Measurements from ENCODE around the gene TSTD1.
"Not testable (repeated sequence)": the region's sequence is repeated elsewhere in the genome, so short reads cannot be mapped to it uniquely, and the experiment has no call there.

Gene TSTD1

DNA sequence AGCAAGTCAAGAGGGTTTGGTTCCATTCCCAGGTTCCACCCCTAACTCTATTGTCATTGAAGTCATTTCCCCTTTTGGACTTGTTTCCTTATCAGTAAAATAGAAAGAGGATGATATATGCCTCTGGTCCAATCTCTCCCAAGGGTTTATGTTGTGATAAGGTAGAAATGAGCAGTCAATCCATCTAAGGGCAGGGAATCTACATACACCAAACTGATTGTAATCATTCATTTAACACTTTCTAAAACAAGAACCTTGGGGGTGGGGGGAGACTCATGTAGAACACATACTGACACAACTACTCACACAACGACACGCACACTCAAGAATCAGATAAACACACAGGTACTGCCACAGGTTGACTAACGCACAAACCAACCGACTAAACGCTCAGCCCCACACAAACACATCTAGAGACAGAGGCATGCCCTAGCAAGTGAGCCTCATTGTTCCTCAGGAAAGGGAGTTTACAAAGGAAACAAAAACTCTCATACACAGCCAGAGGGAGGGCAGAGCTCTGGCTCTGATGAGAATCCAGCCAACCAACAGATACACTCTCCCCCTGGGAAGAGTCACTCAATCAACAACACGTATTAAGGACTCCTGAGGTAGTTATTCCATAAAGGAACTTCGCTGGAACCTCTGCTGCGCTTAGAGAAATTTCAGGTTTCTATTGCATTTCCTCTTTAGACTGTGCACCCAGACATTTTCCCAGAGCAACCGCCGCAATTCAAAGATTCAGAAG, 18.8 kb downstream of the TSTD1 start:
- no CpG with 5 or more reads among the region's 10 CpGs for WGBS (ENCODE audit: extremely low coverage, insufficient coverage, low lambda C conversion rate)
- Histone ChIP-seq H3K9ac (ENCODE audit: low read length) (peak overlapping the region; percentile 97), H3K4me3 (ENCODE audit: low read length) (peak overlapping the region; percentile 81), H2BK15ac (replicated peaks; ENCODE audit: low read depth) (no peak overlapping the region), H2BK120ac (ENCODE audit: low read depth, low read length) (no peak overlapping the region), H3K18ac (ENCODE audit: low read length) (peak overlapping the region; percentile 9), H3K56ac (ENCODE audit: low read length) (peak overlapping the region; percentile 97), H4K8ac (ENCODE audit: low read depth, low read length) (no peak overlapping the region), H2BK5ac (ENCODE audit: low read length) (peak overlapping the region; percentile 61), H4K5ac (ENCODE audit: low read length) (no peak overlapping the region), H3K27ac (ENCODE audit: low read depth, low read length) (peak overlapping the region; percentile 89), H3K79me1 (ENCODE audit: low read length) (peaks cover 5% of the 10 kb centered on the region), H3K4me1 (ENCODE audit: control insufficient read depth, low read depth, low read length) (peaks cover 11% of the 10 kb centered on the region), H3K79me2 (ENCODE audit: control insufficient read depth, insufficient read depth, low read length) (peaks cover 46% of the 10 kb centered on the region), H3K23ac (ENCODE audit: low read length) (peak overlapping the region; percentile 92), H3K27me3 (ENCODE audit: insufficient read depth, low read length, poor library complexity) (no peaks in the 10 kb centered on the region), H3K36me3 (ENCODE audit: control insufficient read depth, insufficient read depth, low read length) (no peaks in the 10 kb centered on the region), H3K4me2 (ENCODE audit: low read length) (peak overlapping the region; percentile 96), H2AK5ac (ENCODE audit: low read length) (peak overlapping the region; percentile 57), H3K4ac (ENCODE audit: low read depth, low read length) (peak overlapping the region; percentile 39)
- peak; percentile 71 for DNase-seq

DNA sequence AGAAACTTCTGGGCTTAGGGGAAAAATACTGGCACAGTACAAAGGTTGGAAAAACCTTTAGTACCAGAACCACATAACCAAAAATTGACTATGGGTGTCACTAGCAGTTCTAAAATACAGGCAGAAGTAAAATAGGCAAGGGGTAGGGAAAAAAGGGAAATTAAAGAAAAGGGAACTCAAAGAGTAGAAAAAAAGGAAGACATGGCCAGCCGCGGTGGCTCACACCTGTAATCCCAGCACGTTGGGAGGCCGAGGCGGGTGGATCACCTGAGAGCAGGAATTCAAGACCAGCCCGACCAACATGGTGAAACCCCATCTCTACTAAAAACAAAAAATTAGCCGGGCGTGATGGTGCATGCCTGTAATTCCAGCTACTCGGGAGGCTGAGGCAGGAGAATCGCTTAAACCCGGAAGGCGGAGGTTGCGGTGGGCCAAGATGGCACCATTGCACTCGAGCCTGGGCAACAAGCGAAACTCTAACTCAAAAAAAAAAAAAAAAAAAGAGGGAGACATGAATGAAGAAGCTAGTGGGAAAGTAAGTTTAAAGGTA, 19.6 kb downstream of the TSTD1 start:
- not testable (repeated sequence) for H3K27ac ChIP-seq (ENCODE audit: low read depth, low read length); H2BK5ac ChIP-seq (ENCODE audit: low read length); H3K56ac ChIP-seq (ENCODE audit: low read length); H3K36me3 ChIP-seq (ENCODE audit: control insufficient read depth, insufficient read depth, low read length); H2BK15ac ChIP-seq (replicated peaks; ENCODE audit: low read depth); H4K8ac ChIP-seq (ENCODE audit: low read depth, low read length); H2AK5ac ChIP-seq (ENCODE audit: low read length); H3K4me3 ChIP-seq (ENCODE audit: low read length); H3K23ac ChIP-seq (ENCODE audit: low read length); H3K4ac ChIP-seq (ENCODE audit: low read depth, low read length); H3K18ac ChIP-seq (ENCODE audit: low read length); H2BK120ac ChIP-seq (ENCODE audit: low read depth, low read length); H3K79me1 ChIP-seq (ENCODE audit: low read length); H4K5ac ChIP-seq (ENCODE audit: low read length); DNase-seq; H3K27me3 ChIP-seq (ENCODE audit: insufficient read depth, low read length, poor library complexity)
- WGBS (ENCODE audit: extremely low coverage, insufficient coverage, low lambda C conversion rate), result no CpG with 5 or more reads among the region's 15 CpGs
- Histone ChIP-seq H3K9ac (ENCODE audit: low read length) (peak overlapping the region; percentile 7), H3K79me2 (ENCODE audit: control insufficient read depth, insufficient read depth, low read length) (peaks cover 50% of the 10 kb centered on the region), H3K4me2 (ENCODE audit: low read length) (peak overlapping the region; percentile 96), H3K4me1 (ENCODE audit: control insufficient read depth, low read depth, low read length) (peaks cover 13% of the 10 kb centered on the region)

DNA sequence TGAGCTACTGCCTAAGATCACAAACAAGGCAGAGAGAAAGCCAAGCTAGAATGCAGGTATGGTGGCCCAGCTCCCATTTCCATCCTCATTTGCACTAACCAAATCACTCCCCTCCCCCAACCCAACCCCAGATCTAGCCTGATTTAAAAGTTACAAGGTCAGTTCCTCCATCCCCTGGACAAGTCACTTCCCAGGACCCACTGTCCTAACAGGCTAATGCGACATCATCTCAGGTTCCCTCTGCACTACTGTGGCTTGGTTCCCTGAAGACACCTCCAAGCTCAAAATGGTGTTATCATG, 20.2 kb downstream of the TSTD1 start:
- no peak overlapping the region for H3K4me3 ChIP-seq (ENCODE audit: low read length)
- WGBS (ENCODE audit: extremely low coverage, insufficient coverage, low lambda C conversion rate), result no CpG with 5 or more reads among the region's 1 CpG

DNA sequence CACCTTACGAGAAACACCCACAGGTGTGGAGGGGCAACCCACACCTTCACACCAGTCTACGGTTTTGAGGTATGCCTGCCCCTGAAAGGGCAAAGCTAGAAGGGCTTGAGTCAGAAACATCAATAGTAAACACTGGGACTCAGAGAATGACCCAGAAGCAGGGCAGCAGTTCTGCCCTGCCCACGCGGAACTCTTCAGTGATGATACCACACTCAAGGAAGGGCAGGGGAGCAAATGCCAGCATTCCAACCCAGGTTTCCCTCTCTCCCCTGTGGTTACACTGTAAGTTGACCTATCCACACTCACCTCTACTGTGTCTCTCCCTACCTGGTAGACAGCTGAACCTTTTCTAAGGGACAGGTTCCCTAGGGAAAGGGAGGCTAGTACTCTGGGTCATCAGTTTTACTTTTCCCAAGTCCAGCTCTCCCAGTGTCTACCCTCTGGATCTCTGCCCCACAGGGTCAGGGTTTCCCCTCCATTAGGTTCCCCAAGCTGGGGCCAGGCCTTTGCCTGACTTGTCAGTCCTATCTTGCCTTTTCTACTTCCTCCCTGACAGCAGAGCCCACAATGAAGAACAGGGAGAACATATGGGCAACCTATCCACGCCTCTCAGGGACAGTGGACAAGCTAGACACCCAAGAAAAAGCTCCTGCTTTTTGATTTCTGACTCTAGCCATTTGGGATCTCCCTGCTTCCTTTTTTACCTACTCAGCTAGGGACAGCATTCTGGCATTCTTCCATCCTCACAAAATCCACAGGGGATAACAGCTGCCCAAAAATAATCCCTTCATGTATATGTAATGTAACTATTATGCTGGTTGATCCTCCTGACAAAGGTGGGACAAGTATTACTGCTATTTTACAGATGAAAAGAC, 20.8 kb downstream of the TSTD1 start:
- no CpG with 5 or more reads among the region's 5 CpGs for WGBS (ENCODE audit: extremely low coverage, insufficient coverage, low lambda C conversion rate)
- H4K8ac ChIP-seq (ENCODE audit: low read depth, low read length), result no peak overlapping the region
- H3K27ac ChIP-seq (ENCODE audit: low read depth, low read length), result no peak overlapping the region
- H3K9ac ChIP-seq (ENCODE audit: low read length), result peak overlapping the region; percentile 10
- H3K36me3 ChIP-seq (ENCODE audit: control insufficient read depth, insufficient read depth, low read length), result no peaks in the 10 kb centered on the region
- no peak overlapping the region for H2BK5ac ChIP-seq (ENCODE audit: low read length)
- peaks cover 62% of the 10 kb centered on the region for H3K79me2 ChIP-seq (ENCODE audit: control insufficient read depth, insufficient read depth, low read length)
- H3K27me3 ChIP-seq (ENCODE audit: insufficient read depth, low read length, poor library complexity), result no peaks in the 10 kb centered on the region
- H2AK5ac ChIP-seq (ENCODE audit: low read length), result no peak overlapping the region
- no peak overlapping the region for H4K5ac ChIP-seq (ENCODE audit: low read length)
- H3K56ac ChIP-seq (ENCODE audit: low read length), result peak overlapping the region; percentile 17
- no peak for DNase-seq
- no peak overlapping the region for H3K4me3 ChIP-seq (ENCODE audit: low read length)
- peaks cover 17% of the 10 kb centered on the region for H3K4me1 ChIP-seq (ENCODE audit: control insufficient read depth, low read depth, low read length)
- H3K23ac ChIP-seq (ENCODE audit: low read length), result no peak overlapping the region
- no peak overlapping the region for H2BK120ac ChIP-seq (ENCODE audit: low read depth, low read length)
- H2BK15ac ChIP-seq (replicated peaks; ENCODE audit: low read depth), result no peak overlapping the region
- H3K4me2 ChIP-seq (ENCODE audit: low read length), result peak overlapping the region; percentile 22
- no peak overlapping the region for H3K18ac ChIP-seq (ENCODE audit: low read length)
- no peak overlapping the region for H3K4ac ChIP-seq (ENCODE audit: low read depth, low read length)
- H3K79me1 ChIP-seq (ENCODE audit: low read length), result peaks cover 8% of the 10 kb centered on the region

More for the DNA sequence above, 20.2 kb downstream of the TSTD1 start:
- Histone ChIP-seq H3K4me2 (ENCODE audit: low read length) (peak overlapping the region; percentile 22), H2BK15ac (replicated peaks; ENCODE audit: low read depth) (no peak overlapping the region), H3K23ac (ENCODE audit: low read length) (no peak overlapping the region), H3K79me1 (ENCODE audit: low read length) (peaks cover 8% of the 10 kb centered on the region), H3K27ac (ENCODE audit: low read depth, low read length) (no peak overlapping the region), H3K56ac (ENCODE audit: low read length) (no peak overlapping the region), H3K18ac (ENCODE audit: low read length) (no peak overlapping the region), H3K79me2 (ENCODE audit: control insufficient read depth, insufficient read depth, low read length) (peaks cover 56% of the 10 kb centered on the region), H3K27me3 (ENCODE audit: insufficient read depth, low read length, poor library complexity) (no peaks in the 10 kb centered on the region), H3K4ac (ENCODE audit: low read depth, low read length) (no peak overlapping the region), H4K5ac (ENCODE audit: low read length) (no peak overlapping the region), H2AK5ac (ENCODE audit: low read length) (no peak overlapping the region), H4K8ac (ENCODE audit: low read depth, low read length) (no peak overlapping the region), H3K9ac (ENCODE audit: low read length) (peak overlapping the region; percentile 33), H3K36me3 (ENCODE audit: control insufficient read depth, insufficient read depth, low read length) (no peaks in the 10 kb centered on the region), H3K4me1 (ENCODE audit: control insufficient read depth, low read depth, low read length) (peaks cover 17% of the 10 kb centered on the region), H2BK5ac (ENCODE audit: low read length) (no peak overlapping the region), H2BK120ac (ENCODE audit: low read depth, low read length) (no peak overlapping the region)
- DNase-seq, result no peak

DNA sequence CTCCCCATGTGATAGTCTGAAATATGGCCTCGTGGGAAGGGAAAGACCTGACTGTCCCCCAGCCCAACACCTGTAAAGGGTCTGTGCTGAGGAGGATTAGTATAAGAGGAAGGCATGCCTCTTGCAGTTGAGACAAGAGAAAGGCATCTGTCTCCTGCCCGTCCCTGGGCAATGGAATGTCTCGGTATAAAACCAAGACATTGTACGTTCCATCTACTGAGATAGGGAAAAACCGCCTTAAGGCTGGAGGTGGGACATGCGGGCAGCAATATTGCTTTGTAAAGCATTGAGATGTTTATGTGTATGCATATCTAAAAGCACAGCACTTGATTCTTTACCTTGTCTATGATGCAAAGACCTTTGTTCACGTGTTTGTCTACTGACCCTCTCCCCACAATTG, 21.6 kb downstream of the TSTD1 start:
- not testable (repeated sequence) for H2AK5ac ChIP-seq (ENCODE audit: low read length); H4K8ac ChIP-seq (ENCODE audit: low read depth, low read length); H2BK5ac ChIP-seq (ENCODE audit: low read length); H3K4ac ChIP-seq (ENCODE audit: low read depth, low read length); H3K36me3 ChIP-seq (ENCODE audit: control insufficient read depth, insufficient read depth, low read length); H3K23ac ChIP-seq (ENCODE audit: low read length); H2BK120ac ChIP-seq (ENCODE audit: low read depth, low read length); H3K18ac ChIP-seq (ENCODE audit: low read length); H3K27me3 ChIP-seq (ENCODE audit: insufficient read depth, low read length, poor library complexity); H2BK15ac ChIP-seq (replicated peaks; ENCODE audit: low read depth); H3K9ac ChIP-seq (ENCODE audit: low read length); H4K5ac ChIP-seq (ENCODE audit: low read length); H3K79me1 ChIP-seq (ENCODE audit: low read length); H3K4me3 ChIP-seq (ENCODE audit: low read length); H3K27ac ChIP-seq (ENCODE audit: low read depth, low read length); DNase-seq; H3K4me2 ChIP-seq (ENCODE audit: low read length); H3K56ac ChIP-seq (ENCODE audit: low read length)
- Histone ChIP-seq H3K4me1 (ENCODE audit: control insufficient read depth, low read depth, low read length) (peaks cover 17% of the 10 kb centered on the region), H3K79me2 (ENCODE audit: control insufficient read depth, insufficient read depth, low read length) (peaks cover 66% of the 10 kb centered on the region)
- no CpG with 5 or more reads among the region's 7 CpGs for WGBS (ENCODE audit: extremely low coverage, insufficient coverage, low lambda C conversion rate)

All from mesendoderm (in vitro differentiated cells).